Tibial nerve (tissue), 4 donors: ENCODE results near the gene SLMAP.

ENCODE experiments used
- EP300 ChIP-seq, 2 donors: sonication (generic); formaldehyde crosslinking; IDR thresholded peaks; one replicate each; pipeline ENCODE4 v1.6.1; 2017; ENCODE audit warnings: antibody characterized with exemption in 2 of 2, mild to moderate bottlenecking in 1 of 2
- POLR2A ChIP-seq, 2 donors: fragments of 450-650 bp; IDR thresholded peaks; one replicate each; pipeline ENCODE4 v1.6.1; 2017; ENCODE audit warnings: antibody characterized with exemption in 2 of 2, mild to moderate bottlenecking in 2 of 2, moderate library complexity in 2 of 2
- TF ChIP-seq, protein P1 (sequence below), 5 experiments: fragments of 200-600 bp in 3 of 5; fragments of 450-650 bp in 2 of 5; sonication (generic) in 3 of 5; IDR thresholded peaks; one replicate each; pipeline ENCODE4 v1.5.1; 2016 to 2019; ENCODE audit warnings: antibody characterized with exemption in 5 of 5, mild to moderate bottlenecking in 3 of 5, moderate library complexity in 2 of 5

DNA sequence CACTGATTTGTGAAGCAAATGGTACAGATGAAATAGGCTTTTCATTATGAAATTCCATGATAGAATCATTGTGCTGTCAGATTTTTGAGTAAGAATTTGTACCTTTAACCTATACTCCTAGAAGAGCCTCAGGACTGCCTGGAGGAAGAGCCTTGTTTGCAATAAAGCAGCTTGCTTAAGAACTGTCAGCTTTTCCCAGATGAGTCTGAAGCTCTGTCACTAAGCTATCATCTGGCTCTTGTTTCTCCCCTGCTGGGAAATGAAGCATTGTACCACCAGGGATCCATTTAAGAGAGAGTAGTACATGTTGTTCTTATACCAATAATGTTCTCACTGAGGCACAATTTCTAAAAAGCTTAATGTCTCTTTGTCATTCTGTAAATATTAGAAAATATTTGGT is 167.0 kb downstream of the SLMAP start:
- TF ChIP-seq, protein P1, sequence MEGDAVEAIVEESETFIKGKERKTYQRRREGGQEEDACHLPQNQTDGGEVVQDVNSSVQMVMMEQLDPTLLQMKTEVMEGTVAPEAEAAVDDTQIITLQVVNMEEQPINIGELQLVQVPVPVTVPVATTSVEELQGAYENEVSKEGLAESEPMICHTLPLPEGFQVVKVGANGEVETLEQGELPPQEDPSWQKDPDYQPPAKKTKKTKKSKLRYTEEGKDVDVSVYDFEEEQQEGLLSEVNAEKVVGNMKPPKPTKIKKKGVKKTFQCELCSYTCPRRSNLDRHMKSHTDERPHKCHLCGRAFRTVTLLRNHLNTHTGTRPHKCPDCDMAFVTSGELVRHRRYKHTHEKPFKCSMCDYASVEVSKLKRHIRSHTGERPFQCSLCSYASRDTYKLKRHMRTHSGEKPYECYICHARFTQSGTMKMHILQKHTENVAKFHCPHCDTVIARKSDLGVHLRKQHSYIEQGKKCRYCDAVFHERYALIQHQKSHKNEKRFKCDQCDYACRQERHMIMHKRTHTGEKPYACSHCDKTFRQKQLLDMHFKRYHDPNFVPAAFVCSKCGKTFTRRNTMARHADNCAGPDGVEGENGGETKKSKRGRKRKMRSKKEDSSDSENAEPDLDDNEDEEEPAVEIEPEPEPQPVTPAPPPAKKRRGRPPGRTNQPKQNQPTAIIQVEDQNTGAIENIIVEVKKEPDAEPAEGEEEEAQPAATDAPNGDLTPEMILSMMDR (IDR thresholded peaks at IDR 0.05): no peak
- TF ChIP-seq POLR2A (IDR thresholded peaks at IDR 0.05) (no peak), EP300 (IDR thresholded peaks at IDR 0.05) (no peak)
